CD4-positive, alpha-beta T cell (primary cell): ENCODE data around the gene MALAT1. TPM values are rescaled to one million over a fixed set of nuclear protein-coding genes. Genes with fewer than 3 reads are reported as not detected.
A peak's percentile ranks its signal among the peaks of the same experiment; 100 is the strongest.

ENCODE experiments used
- ATAC-seq: fragments of 200-7000 bp; cut with Tn5 transposase; one replicate; pipeline ENCODE4 v1.10.0; 2022; ENCODE audit warnings: mild to moderate bottlenecking; ENCODE audit not compliant: poor library complexity
- CTCF ChIA-PET: fragments of 350-600 bp; sonication (Branson Sonifier 250); formaldehyde crosslinking; loops from one replicate; lab custom pipeline; 2021; ENCODE audit warnings: antibody characterized with exemption, inconsistent platforms; lab: Charles Lee
- POLR2A ChIA-PET: fragments of 350-600 bp; sonication (Branson Sonifier 250); formaldehyde crosslinking; loops from one replicate; lab custom pipeline; 2021; ENCODE audit warnings: antibody characterized with exemption, inconsistent platforms; lab: Charles Lee
- DNase-seq, 14 experiments: peaks; one replicate each; pipeline ENCODE4 v3.0.0-alpha.2; 2013 to 2020; ENCODE audit warnings: mixed read lengths in 2 of 14
- H3K27ac ChIP-seq, 2 donors: one replicate each; pipeline versions ENCODE4 v1.5.1 to v1.7.0; 2013; ENCODE audit warnings: low read length in 2 of 2, low read depth in 1 of 2, mild to moderate bottlenecking in 1 of 2
- H3K27me3 ChIP-seq, 2 experiments: 1 replicate in 1 of 2; 2 replicates in 1 of 2; pipeline versions ENCODE4 v1.6.1 to v1.7.0; 2013; ENCODE audit warnings: low read length in 2 of 2, control low read depth in 1 of 2, mild to moderate bottlenecking in 1 of 2, moderate library complexity in 1 of 2; ENCODE audit not compliant: insufficient read depth in 2 of 2, control insufficient read depth in 1 of 2
- H3K36me3 ChIP-seq: one replicate; pipeline ENCODE4 v1.6.1; 2013; ENCODE audit warnings: low read length, control low read depth; ENCODE audit not compliant: insufficient read depth
- H3K4me1 ChIP-seq: one replicate; pipeline ENCODE4 v1.6.1; 2013; ENCODE audit warnings: low read length, control low read depth; ENCODE audit not compliant: insufficient read depth
- H3K4me3 ChIP-seq: one replicate; pipeline ENCODE4 v1.5.1; 2013; ENCODE audit warnings: mild to moderate bottlenecking, low read length, moderate library complexity
- H3K9me3 ChIP-seq, 2 experiments: 1 replicate in 1 of 2; 2 replicates in 1 of 2; pipeline versions ENCODE4 v1.6.1 to v1.7.0; 2013; ENCODE audit warnings: low read length in 2 of 2, mild to moderate bottlenecking in 2 of 2, control low read depth in 1 of 2, moderate library complexity in 1 of 2; ENCODE audit not compliant: control insufficient read depth in 1 of 2, insufficient read depth in 1 of 2
- H3K27ac Mint-ChIP-seq: one replicate; pipeline ENCODE4 v1.8.0; 2020; ENCODE audit warnings: mixed read lengths
- H3K27me3 Mint-ChIP-seq: one replicate; pipeline ENCODE4 v1.8.0; 2021; ENCODE audit warnings: mixed read lengths
- H3K36me3 Mint-ChIP-seq: one replicate; pipeline ENCODE4 v1.8.0; 2021; ENCODE audit warnings: low read depth, mixed read lengths
- H3K4me1 Mint-ChIP-seq: one replicate; pipeline ENCODE4 v1.8.0; 2021; ENCODE audit warnings: low read depth, mixed read lengths
- H3K4me3 Mint-ChIP-seq: one replicate; pipeline ENCODE4 v1.8.0; 2020; ENCODE audit warnings: mild to moderate bottlenecking, mixed read lengths
- H3K9me3 Mint-ChIP-seq: one replicate; pipeline ENCODE4 v1.8.0; 2020; ENCODE audit warnings: mixed read lengths
- intact Hi-C, 2 experiments: fragments of 100-400 bp; cut with DNase I in 1 of 2; cut with micrococcal nuclease in 1 of 2; formaldehyde crosslinking; loops; one replicate each; pipeline versions ENCODE4 v1.15.1 to v1.9.0; 2023 to 2025; cut with DNase I, micrococcal nuclease
- total RNA-seq, 174 experiments: library from RNA in 2 of 174; stranded (reverse) in 2 of 174; gene quantifications; one replicate each; pipeline ENCODE4 v1.2.3 and lab custom pipeline; 2021 to 2026
- TF ChIP-seq, protein P1 (sequence below): fragments of 200-600 bp; IDR thresholded peaks from one replicate; pipeline ENCODE4 v1.8.0; 2022; ENCODE audit warnings: antibody characterized with exemption, mild to moderate bottlenecking

MALAT1 gene
- total RNA-seq, 2 experiments from 2014 or later = 31,509 to 32,316 TPM

DNA sequence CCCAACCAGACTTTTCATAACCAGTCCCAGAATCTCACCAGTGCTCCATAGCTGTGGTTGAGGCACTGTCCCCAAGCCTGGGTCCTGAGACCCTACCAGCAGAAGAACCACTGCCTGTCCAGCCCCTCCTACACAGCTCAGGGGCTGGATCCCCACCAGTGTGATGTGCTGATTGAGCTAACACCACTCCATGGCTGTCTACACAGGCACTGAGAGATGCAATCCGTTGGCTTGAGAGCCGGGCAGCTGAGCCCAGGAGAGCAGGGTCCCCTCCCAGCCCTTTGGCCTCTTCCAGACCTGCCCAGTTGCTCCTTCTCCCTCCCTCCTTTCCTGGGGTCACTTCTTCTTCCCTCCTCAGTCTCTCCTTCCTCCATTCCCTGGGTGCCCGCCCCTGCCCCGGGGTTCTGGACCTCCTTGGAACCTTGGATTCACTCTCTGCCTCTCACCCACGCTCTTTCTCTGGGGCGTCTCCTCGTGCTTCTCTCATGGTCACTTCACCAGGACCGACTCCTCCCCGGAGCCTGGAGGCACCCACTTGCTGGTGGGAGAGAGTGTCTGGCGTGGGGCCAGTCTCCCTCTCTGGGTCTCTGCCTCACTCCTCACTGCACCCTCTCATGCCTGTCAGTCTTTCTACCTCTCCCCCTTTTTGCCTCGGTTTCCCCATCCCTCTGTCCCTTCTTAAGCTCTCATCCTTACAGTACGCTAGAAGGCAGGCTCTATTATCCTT lies 25.3 kb downstream of the MALAT1 start:
- intact Hi-C loops = loop anchor here (5.0 to 10.0 kb wide), 3 partner anchors 51 to 943 kb away; partner anchors contain the start of genes EHBP1L1 (in 1 of the 2), FAM89B (in 1 of the 2), PELI3 (in 1 of the 2) and TM7SF2 (in 1 of the 2)
- H3K9me3 Mint-ChIP-seq = no peaks in the 10 kb centered on the region
- ChIA-PET POLR2A (interaction anchor here (0.5 to 4.1 kb wide), 27 partner anchors 10 to 745 kb away, joined by 3 to 106 read pairs (median 4); partner anchors contain the start of genes DPF2, EHBP1L1, FAM89B and FRMD8), CTCF (interaction anchor here (0.9 to 2.0 kb wide), 6 partner anchors 13 to 142 kb away, joined by 3 to 8 read pairs (median 5); no protein-coding TSS in a partner anchor)
- Histone ChIP-seq H3K9me3 (no peaks in the 10 kb centered on the region), H3K27me3 (no peaks in the 10 kb centered on the region), H3K36me3 (peaks cover 20% of the 10 kb centered on the region), H3K27ac (peak overlapping the region; percentile 60 to 84), H3K4me1 (peaks cover 57% of the 10 kb centered on the region), H3K4me3 (peak overlapping the region; percentile 38)
- peak overlapping the region; percentile 84 for H3K4me3 Mint-ChIP-seq
- peaks cover 27% of the 10 kb centered on the region for H3K36me3 Mint-ChIP-seq
- H3K27me3 Mint-ChIP-seq = no peaks in the 10 kb centered on the region
- DNase-seq (peak in 3 of 14 experiments; percentile 30 to 34 (median 30)), ATAC-seq (peak; percentile 9)
- TF ChIP-seq, protein P1, sequence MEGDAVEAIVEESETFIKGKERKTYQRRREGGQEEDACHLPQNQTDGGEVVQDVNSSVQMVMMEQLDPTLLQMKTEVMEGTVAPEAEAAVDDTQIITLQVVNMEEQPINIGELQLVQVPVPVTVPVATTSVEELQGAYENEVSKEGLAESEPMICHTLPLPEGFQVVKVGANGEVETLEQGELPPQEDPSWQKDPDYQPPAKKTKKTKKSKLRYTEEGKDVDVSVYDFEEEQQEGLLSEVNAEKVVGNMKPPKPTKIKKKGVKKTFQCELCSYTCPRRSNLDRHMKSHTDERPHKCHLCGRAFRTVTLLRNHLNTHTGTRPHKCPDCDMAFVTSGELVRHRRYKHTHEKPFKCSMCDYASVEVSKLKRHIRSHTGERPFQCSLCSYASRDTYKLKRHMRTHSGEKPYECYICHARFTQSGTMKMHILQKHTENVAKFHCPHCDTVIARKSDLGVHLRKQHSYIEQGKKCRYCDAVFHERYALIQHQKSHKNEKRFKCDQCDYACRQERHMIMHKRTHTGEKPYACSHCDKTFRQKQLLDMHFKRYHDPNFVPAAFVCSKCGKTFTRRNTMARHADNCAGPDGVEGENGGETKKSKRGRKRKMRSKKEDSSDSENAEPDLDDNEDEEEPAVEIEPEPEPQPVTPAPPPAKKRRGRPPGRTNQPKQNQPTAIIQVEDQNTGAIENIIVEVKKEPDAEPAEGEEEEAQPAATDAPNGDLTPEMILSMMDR = no peak
- peak overlapping the region; percentile 91 for H3K27ac Mint-ChIP-seq
- peaks cover 54% of the 10 kb centered on the region for H3K4me1 Mint-ChIP-seq

DNA sequence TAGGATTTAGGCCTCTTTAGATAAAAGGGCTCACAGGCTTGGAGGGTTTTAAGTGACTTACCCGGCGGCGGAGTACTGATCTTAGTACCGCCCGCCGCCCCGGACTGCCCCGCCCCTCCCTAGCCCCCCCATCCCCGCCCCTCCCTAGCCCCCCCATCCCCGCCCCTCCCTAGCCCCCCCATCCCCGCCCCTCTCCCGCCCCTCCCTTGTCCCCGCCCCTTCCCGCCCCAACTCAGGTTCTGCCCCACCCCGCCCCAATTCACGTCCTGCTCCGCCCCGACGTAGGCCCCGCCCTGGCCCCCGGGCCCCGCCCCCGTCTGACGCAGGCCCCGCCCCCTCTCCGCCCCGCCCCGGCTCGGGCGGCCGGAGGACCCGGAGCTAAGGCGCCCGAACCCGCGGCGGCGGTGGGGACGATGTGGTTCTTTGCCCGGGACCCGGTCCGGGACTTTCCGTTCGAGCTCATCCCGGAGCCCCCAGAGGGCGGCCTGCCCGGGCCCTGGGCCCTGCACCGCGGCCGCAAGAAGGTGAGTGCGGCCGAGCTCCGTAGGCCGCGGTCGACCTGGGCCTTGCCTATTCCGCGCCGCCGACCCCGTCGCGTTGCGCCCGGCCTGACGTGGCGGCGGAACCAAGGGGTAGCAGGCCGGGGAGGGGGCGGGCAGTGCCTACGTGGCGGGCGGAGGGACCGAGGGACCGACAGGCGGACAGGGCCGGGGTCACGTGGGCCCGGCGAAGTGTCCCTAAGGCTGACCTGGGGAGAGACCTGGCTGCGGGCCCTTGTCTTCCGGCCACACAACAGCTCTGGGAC lies 26.1 kb downstream of the MALAT1 start, which contains the start of gene SCYL1:
Gene SCYL1, plus strand, starts transcription at position 343 of the 805 bp plus-strand sequence. Its CDS starts 71 bp downstream, at position 414.
- H3K4me3 Mint-ChIP-seq = peak within 1 kb of the TSS; percentile 88
- peak within 1 kb of the TSS; percentile 91 for H3K27ac Mint-ChIP-seq
- H3K9me3 Mint-ChIP-seq = no peaks in the 10 kb centered on the region
- ATAC-seq (peak; percentile 79), DNase-seq (peak; percentile 72 to 91 (median 81))
- intact Hi-C loops = loop anchor here (1.0 to 10.0 kb wide), 4 partner anchors 15 to 942 kb away; partner anchors contain the start of genes EHBP1L1 (in 1 of the 2), FAM89B (in 1 of the 2), PELI3 (in 1 of the 2) and TM7SF2 (in 1 of the 2)
- Histone ChIP-seq H3K36me3 (peaks cover 22% of the 10 kb centered on the region), H3K27me3 (no peaks in the 10 kb centered on the region), H3K4me1 (peaks cover 65% of the 10 kb centered on the region), H3K27ac (peak within 1 kb of the TSS; percentile 60 to 84), H3K9me3 (no peaks in the 10 kb centered on the region), H3K4me3 (peak within 1 kb of the TSS; percentile 75)
- TF ChIP-seq, protein P1 = no peak
- POLR2A ChIA-PET = interaction anchor here (0.6 to 4.1 kb wide), 27 partner anchors 10 to 746 kb away, joined by 3 to 106 read pairs (median 4); partner anchors contain the start of genes DPF2, EHBP1L1, FAM89B and FRMD8
- H3K27me3 Mint-ChIP-seq = no peaks in the 10 kb centered on the region
- CTCF ChIA-PET = interaction anchor here (0.6 to 2.0 kb wide), 9 partner anchors 14 to 791 kb away, joined by 3 to 8 read pairs (median 3); no protein-coding TSS in a partner anchor
- peaks cover 58% of the 10 kb centered on the region for H3K4me1 Mint-ChIP-seq
- peaks cover 30% of the 10 kb centered on the region for H3K36me3 Mint-ChIP-seq
